Renal cortex interstitium (tissue), 15 donors: Measurements from ENCODE around the gene BNC2. TPM values are rescaled to one million over a fixed set of nuclear protein-coding genes. Genes with fewer than 3 reads are reported as not detected.
A peak's percentile ranks its signal among the peaks of the same experiment; 100 is the strongest.
"Not testable (repeated sequence)": the region's sequence is repeated elsewhere in the genome, so short reads cannot be mapped to it uniquely, and the experiment has no call there.

ENCODE experiments used
- DNase-seq, 11 donors: peaks; one replicate each; pipeline ENCODE4 v3.0.0-alpha.2; 2013; ENCODE audit warnings: low read depth in 9 of 11, low spot score in 4 of 11; ENCODE audit errors: extremely low read depth in 1 of 11
- long read RNA-seq, 16 experiments: transcript quantifications; one replicate each; lab custom pipeline, GENCODE V29; 2026
- polyA plus RNA-seq, 3 donors: library from polyadenylated mRNA; unstranded; fragments of 120-200 nt; gene quantifications; one replicate each; pipeline ENCODE4 v1.2.1, GENCODE V29; 2013; ENCODE audit not compliant: insufficient read length in 3 of 3

The BNC2 gene
- 10 to 100 TPM in 1 of 3 donors, 1 to 10 TPM in 2; 8.9 to 10.2 (median 9.8) TPM for polyA plus RNA-seq
- long read RNA-seq, donor 1, full-length matches to known transcripts = 2 of 2 reads
- long read RNA-seq, donor 1, partial matches to known transcripts = 0 of 2 reads
- long read RNA-seq, donor 1, other reads (novel, unspliced or antisense) = 0 of 2 reads
- long read RNA-seq, donor 2 = 0 reads
- long read RNA-seq, donor 3, full-length matches to known transcripts = 2 of 2 reads
- long read RNA-seq, donor 3, partial matches to known transcripts = 0 of 2 reads
- long read RNA-seq, donor 3, other reads (novel, unspliced or antisense) = 0 of 2 reads
- long read RNA-seq, donor 4 = 0 reads
- long read RNA-seq, donor 5 = 0 reads
- long read RNA-seq, donor 6 = 0 reads
- long read RNA-seq, donor 7 = 0 reads
- long read RNA-seq, donor 8 = 0 reads
- long read RNA-seq, donor 9 = 0 reads
- long read RNA-seq, donor 10 = 0 reads
- long read RNA-seq, donor 11 = 0 reads
- long read RNA-seq, donor 12, partial matches to known transcripts = 0 of 1 reads
- long read RNA-seq, donor 12, other reads (novel, unspliced or antisense) = 0 of 1 reads
- long read RNA-seq, donor 13 = 0 reads
- long read RNA-seq, donor 14, partial matches to known transcripts = 0 of 2 reads
- long read RNA-seq, donor 14, other reads (novel, unspliced or antisense) = 0 of 2 reads
- long read RNA-seq, donor 15 = 0 reads
- long read RNA-seq, donor 16 = 0 reads

GRCh38 chr9:16870596-16871335 lies at the start of gene BNC2:
BNC2 (minus strand) TSS chr9:16870670; CDS start chr9:16870648, 22 bp downstream.
- peak in 6 of 11 donors; percentile 39 to 73 (median 64) for DNase-seq

- DNase-seq = no peak
Observed at GRCh38 chr9:16918920-16919319, 48.5 kb upstream of the BNC2 start.

GRCh38 chr9:16915126-16915831 lies 44.8 kb upstream of the BNC2 start:
- no peak for DNase-seq

- DNase-seq = peak in 5 of 11 donors; percentile 4 to 12 (median 11)
Observed at GRCh38 chr9:16912197-16912596, 41.7 kb upstream of the BNC2 start.

- DNase-seq = not testable (repeated sequence)
Observed at GRCh38 chr9:16908206-16908605, 37.7 kb upstream of the BNC2 start.

GRCh38 chr9:16904655-16905054 lies 34.2 kb upstream of the BNC2 start:
- DNase-seq = no peak

GRCh38 chr9:16901590-16901989 lies 31.1 kb upstream of the BNC2 start:
- DNase-seq = no peak

GRCh38 chr9:16899606-16900005 lies 29.1 kb upstream of the BNC2 start:
- no peak for DNase-seq

GRCh38 chr9:16898464-16898863 lies 28.0 kb upstream of the BNC2 start:
- no peak for DNase-seq

GRCh38 chr9:16888594-16888993 lies 18.1 kb upstream of the BNC2 start:
- no peak for DNase-seq

GRCh38 chr9:16885931-16886330 lies 15.5 kb upstream of the BNC2 start:
- no peak for DNase-seq

GRCh38 chr9:16884952-16885513 lies 14.6 kb upstream of the BNC2 start:
- DNase-seq = no peak

- no peak for DNase-seq
Observed at GRCh38 chr9:16884373-16884772, 13.9 kb upstream of the BNC2 start.

- no peak for DNase-seq
Observed at GRCh38 chr9:16883586-16883985, 13.1 kb upstream of the BNC2 start.

GRCh38 chr9:16882440-16882839 lies 12.0 kb upstream of the BNC2 start:
- not testable (repeated sequence) for DNase-seq

- no peak for DNase-seq
Observed at GRCh38 chr9:16879416-16879815, 8.9 kb upstream of the BNC2 start.

GRCh38 chr9:16877256-16877655 lies 6.8 kb upstream of the BNC2 start:
- no peak for DNase-seq

GRCh38 chr9:16873126-16873802 lies 2.8 kb upstream of the BNC2 start:
- DNase-seq = no peak
